GM12891 (cell line): ENCODE results near the gene GAL3ST3.

ENCODE experiments used
- POLR2A ChIP-seq: IDR thresholded peaks from 2 replicates; pipeline ENCODE4 v1.6.1; 2011; ENCODE audit warnings: low read depth, low read length, control low read depth
- POLR2AphosphoS5 ChIP-seq: IDR thresholded peaks from 2 replicates; pipeline ENCODE4 v1.6.1; 2011; ENCODE audit warnings: low read depth, low read length, control low read depth
- TAF1 ChIP-seq: IDR thresholded peaks from 2 replicates; pipeline ENCODE4 v1.6.1; 2011; ENCODE audit warnings: low read depth, low read length, control low read depth

DNA sequence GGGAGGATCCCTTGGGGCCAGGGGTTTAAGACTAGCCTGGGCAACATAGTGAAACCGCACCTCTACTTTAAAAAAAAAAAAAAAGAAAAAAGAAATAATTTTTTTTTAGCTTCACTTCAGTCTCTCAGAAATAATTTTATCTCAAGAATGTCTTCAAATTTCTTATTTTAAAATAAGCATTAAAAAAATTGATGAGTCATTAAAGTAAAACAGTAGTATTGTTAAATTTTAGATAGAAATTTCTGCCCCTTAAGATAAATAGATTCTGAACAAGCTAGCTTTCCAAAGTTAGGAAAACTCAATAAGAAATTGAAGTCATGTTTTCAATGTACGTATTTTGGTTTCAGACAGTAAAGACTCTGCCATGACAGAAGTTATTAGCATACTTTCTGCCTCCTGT lies 13.4 kb upstream of the GAL3ST3 start:
- no peak for TF ChIP-seq TAF1
- no peak for TF ChIP-seq POLR2A
- TF ChIP-seq POLR2AphosphoS5, result no peak
